GM21786 (cell line): ENCODE data around the gene RXFP1.
A peak's percentile ranks its signal among the peaks of the same experiment; 100 is the strongest.
"Not testable (repeated sequence)": the region's sequence is repeated elsewhere in the genome, so short reads cannot be mapped to it uniquely, and the experiment has no call there.

Source experiments
- ATAC-seq: cut with Tn5 transposase; IDR thresholded peaks from one replicate; pipeline ENCODE4 v1.9.1; 2021; ENCODE audit not compliant: unreplicated experiment

Gene RXFP1

DNA sequence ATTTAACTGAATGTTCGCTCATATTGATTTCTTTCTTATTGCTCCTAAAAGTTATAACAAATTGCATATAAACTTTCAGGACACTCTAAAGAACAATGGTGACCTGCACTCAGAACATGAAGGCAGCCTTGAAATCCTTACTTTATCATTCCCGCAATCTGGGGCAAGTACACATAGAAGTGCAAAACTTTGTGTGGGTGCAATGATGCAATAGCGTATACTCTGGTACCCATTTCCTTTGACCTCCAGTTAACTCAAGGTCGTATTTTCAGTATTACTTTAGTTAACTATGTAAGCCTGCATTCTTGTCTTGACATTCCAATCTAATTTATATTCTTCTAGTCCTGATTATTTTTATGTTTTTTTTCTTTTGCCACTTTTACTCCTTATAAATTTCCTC lies 85.3 kb downstream of the RXFP1 start:
- no peak for ATAC-seq

DNA sequence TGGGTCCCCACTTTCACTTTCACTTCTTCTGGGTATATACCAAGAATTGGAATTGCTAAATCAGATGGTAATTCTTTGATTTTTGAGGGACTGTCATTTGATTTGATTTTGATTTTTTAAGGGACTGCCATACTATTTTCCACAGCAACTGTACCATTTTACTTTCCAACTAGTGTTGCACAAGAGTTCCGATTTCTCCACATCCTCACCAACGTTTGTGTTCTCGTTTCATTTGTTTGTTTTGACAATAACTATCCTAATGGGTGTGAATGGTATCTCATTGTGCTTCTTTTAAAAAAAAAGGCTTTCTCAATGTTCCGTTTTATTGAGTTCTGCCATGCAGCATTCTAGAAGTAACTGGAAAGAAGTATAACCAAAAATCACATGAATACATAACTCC lies 87.4 kb downstream of the RXFP1 start:
- no peak for ATAC-seq

DNA sequence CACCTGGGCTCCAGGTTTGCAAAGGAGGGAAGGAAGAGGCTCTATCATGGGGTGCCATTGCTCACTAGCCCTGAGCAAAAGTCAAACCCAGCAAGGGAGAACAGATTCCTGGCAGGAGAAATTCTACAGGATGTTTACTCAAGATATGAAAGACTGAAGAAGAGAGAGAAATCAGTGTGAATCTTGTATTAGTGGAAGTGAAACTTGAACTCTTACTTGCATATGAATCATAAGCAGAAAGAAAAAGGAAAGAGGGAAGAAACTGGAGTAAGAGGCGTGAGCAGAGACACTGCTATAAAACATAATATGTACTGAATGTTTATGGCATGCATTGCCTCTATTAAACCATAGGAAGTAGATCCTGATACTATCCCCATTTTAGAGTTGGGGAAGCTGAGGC lies 89.1 kb downstream of the RXFP1 start:
- peak; percentile 94 for ATAC-seq

DNA sequence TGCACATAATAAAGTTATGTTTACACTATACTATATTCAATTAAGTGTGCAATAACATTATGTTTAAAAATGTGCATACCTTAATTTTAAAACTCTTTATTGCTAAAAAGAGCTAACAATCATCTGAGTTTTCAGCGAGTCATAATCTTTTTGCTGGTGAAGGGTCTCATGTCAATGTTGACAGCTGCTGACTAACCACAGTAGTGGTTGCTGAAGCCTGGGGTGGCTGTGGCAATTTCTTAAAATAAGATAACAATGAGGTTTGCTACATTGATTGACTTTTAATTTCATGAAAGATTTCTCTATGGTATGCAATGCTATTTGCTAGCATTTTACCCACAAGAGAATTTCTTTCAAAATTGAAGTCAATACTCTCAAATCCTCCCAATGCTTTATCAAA lies 91.4 kb downstream of the RXFP1 start:
- no peak for ATAC-seq

DNA sequence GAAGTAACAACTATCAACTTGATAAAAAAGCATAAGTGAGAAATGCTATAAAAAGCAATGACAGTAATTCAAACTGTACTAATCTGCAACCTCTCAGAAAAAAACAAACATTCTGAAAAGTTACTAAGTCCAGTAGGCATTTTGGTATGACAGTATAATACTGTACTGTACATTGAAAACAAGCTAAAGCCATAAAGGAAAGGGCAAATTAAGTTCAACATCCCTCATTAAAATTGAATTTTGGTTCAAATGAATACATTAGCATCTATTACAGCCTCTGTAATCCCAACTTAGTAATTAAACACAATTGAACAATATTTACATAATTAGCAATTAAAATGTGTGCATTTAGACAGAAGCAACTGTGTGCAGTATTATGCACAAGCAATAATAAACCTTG lies 96.3 kb downstream of the RXFP1 start:
- no peak for ATAC-seq

DNA sequence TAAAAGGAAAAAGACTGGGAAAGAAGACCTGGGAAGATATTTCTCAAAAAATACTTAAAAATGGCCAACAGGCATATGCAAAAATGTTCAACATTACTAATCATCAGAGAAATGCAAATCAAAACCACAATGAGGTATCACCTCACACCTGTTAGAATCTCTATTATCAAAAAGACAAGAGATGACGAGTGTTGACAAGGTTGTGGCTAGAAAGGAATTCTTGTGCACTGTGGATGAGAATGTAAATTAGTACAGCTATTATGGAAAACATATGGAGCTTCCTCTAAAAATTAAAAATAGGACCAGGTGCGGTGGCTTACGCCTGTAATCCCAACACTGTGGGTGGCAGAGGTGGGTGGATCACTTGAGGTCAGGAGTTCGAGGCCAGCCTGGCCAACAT lies 100.0 kb downstream of the RXFP1 start:
- ATAC-seq = no peak

DNA sequence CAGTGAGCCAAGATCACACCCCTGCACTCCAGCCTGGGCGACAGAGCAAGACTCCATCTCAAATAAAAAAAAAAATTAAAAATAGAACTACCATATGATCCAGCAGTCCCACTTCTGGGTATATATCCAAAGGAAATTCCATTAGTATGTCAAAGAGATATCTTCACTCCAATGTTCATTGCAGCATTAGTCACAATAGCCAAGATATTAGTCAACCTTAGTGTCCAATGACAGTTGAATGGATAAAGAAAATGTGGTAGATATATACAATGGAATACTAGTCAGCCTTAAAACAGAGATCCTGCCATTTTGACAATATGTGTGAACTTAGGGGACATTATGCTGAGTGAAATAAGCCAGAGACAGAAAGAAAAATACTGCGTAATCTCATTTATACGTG lies 100.6 kb downstream of the RXFP1 start:
- no peak for ATAC-seq

DNA sequence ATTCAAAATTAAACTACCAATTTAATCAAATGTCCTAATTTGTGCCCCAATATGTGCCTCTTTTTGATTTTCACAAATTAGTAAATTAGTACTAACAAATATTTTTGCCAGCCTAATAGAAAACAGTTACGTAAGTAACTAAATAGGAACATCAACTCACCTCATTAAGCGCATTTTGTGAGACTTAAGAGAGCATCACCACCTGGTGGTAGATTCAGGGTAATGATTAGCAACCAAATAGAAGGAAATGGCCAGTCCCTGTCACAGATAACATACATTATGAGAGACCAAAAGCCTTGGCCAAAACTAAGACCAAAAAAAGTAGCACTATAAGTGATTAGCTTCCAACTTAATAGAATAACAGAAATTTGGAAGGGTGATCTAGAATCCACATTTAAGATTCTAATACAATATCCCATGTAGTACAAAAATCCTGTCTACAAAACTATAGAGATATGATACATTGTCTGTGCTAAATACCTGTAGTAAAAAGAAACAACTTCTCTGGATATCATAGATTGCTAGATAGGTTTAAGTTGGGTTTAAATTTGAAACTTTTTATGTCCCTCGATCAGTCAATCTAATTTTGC lies 103.3 kb downstream of the RXFP1 start:
- peak; percentile 92 for ATAC-seq

DNA sequence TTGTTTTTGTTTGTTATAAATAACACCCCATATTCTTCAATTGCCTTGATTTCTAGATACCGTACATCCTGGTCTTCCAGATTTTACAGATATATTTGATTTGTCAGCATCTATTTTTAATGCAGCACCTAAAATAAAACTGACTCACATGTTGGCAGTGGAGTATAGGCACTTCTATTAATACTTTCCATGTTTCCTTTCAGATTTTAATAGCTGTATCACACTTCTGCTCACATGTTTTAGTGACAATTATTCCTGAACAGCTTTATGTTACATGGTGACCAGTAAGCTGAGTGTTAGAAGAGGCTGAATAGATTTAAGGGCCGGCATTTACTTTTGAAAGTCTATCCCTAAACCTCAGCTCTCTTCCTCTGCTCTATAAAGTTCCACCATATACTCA lies 103.9 kb downstream of the RXFP1 start:
- ATAC-seq = no peak

DNA sequence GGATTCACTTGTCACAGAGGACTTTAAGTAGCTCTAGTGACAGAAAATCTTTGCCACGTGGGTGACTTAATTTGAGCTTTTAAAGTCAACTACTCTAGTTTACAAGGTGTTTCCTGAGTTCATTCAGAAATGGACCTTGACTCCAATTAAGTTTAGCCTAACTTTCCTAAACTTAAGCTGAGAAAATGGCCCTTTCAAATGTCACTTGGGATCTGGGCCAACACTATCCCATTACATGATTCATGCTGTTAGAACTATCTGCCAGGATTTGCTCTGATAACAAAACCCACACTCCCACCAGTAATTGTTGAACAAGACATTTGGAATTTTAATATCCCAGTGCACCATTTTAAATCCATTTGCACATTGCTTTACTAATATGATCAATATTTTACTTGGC lies 109.2 kb downstream of the RXFP1 start:
- ATAC-seq = no peak

DNA sequence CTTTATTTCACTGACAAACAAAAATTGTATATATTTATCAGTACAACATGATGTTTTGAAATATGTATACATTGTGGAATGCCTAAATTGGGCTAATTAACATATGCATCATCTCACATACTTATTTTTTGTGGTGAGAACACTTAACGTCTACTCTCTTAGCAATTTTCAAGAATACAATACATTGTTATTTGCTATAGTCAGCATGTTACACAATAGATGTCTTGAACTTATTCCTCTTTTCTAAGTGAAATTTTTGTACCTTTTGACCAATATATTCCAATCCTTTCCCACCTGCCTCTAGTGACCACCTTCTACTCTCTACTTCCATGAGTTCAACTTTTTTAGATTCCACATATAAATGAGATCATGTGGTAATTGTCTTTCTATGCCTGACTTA lies 114.9 kb downstream of the RXFP1 start:
- ATAC-seq = no peak

DNA sequence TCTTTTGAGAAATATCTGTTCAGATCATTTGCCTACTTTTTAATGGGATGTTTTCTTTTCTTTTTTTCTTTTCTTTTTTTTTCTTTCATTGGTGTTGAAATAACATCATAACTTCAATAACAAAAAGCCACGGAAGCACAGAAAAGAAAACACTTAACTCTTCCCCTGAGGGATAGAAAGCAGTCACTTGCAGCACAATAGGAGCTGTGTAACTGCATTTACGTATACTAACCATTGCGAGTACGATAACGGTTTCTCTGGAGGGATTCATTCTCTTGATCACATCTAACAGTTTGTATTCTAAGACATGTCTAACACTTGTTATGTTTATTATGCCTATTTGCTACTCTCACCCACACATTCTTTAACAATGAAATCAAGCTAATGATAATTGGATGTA lies 122.7 kb downstream of the RXFP1 start:
- ATAC-seq = no peak

DNA sequence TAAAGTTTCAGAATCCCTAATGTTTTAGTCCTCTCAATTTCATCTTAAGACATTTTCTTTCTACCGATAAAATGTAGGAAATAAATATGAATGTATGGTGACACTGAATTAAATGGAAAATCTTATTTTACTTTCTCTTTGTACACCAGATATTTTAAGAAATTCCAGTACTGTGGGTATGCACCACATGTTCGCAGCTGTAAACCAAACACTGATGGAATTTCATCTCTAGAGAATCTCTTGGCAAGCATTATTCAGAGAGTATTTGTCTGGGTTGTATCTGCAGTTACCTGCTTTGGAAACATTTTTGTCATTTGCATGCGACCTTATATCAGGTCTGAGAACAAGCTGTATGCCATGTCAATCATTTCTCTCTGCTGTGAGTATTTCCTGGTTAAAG lies 123.1 kb downstream of the RXFP1 start:
- no peak for ATAC-seq

DNA sequence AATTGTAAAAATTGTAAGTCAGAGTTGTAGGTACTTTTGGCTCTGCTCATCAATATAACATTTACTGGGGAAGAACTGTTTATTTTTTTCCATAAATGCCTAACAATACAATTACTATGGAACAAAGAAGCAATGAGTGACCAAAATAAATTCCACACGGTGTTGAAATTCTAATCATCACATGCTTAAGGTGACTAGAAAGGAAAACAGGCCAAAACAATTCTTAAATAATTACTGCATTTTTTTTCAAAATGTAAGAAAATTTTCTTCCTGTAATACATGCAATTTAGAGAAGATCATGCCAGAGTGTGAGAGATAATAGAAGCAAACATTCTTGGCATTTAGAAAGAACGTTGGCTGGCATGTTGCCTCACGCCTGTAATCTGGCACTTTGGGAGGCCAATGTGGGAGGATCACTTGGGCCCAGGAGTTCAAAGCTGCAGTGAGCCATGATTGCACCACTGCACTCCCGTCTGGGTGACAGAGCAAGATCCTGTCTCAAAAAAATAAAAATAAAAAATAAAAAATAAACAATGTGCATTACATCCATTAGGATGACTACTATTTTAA lies 127.5 kb downstream of the RXFP1 start:
- no peak for ATAC-seq

DNA sequence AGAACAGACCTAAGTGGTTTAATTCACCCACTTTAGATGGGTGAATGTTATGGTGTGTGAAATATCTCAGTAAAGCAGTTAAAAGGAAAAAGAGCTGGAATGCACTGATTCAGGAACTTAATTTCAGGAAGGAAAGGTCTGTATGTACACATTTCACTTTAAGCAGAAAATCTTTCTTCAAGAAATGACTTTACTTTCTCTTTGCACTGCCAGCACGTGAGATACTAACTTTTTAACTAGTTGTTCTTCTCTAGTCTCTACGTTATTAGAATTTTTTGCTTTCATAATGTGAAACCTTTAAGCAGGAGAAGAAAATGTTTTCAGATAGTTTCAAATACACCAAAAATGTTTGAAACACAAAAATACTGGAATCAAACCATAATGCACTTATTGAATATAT lies 131.2 kb downstream of the RXFP1 start:
- ATAC-seq = no peak

DNA sequence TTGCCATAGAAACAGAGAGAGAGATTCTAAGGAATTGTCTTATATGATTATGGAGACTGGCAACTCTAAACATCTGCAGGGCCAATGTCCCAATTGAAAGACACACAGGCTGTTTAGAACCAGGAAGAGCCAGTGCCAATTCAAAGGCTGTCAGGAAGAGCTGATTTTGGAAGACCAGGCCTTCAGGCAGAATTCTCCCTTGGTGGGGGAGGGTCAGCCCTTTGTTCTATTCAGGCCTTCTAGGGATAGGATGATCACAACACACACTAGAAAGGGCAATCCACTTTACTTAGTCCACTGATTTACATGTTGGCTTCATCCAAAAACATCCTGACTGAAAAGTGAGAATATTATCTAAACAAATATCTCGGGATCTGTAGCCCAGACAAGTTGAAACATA lies 134.8 kb downstream of the RXFP1 start:
- no peak for ATAC-seq

DNA sequence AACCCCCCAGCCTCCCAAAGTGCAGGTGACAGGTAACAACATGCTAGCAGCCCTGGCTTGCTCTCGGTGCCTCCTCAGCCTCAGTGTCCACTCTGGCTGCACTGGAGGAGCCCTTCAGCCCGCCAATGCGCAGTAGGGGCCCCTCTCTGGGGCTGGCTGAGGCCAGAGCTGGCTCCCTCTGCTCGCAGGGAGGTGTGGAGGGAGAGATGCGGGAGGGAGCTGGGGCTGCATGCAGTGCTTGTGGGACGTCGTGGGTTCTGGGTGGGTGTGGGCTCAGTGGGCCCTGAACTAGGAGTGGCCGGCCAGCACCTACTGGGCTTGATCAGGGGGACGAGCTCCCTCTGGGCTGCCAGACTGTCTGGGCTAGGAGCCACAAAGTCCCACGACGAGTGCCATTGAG lies 135.6 kb downstream of the RXFP1 start:
- no peak for ATAC-seq

DNA sequence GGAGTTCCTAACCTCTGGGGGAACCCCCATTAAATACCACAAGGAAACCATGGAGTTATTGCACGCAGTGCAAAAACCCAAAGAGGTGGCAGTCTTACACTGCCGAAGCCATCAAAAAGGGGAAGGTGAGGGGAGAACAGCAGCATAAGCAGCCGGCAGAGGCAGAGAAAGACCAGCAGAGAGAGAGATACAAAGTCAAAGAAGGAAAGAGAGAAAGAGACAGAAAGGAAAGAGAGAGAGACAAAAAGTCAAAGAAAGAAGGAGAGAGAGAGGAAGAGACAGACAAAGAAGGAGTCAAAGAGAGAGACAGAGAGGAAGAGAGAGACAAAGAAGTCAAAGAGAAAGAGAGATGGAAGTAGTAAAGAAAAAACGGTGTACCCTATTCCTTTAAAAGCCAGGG lies 141.6 kb downstream of the RXFP1 start:
- not testable (repeated sequence) for ATAC-seq

DNA sequence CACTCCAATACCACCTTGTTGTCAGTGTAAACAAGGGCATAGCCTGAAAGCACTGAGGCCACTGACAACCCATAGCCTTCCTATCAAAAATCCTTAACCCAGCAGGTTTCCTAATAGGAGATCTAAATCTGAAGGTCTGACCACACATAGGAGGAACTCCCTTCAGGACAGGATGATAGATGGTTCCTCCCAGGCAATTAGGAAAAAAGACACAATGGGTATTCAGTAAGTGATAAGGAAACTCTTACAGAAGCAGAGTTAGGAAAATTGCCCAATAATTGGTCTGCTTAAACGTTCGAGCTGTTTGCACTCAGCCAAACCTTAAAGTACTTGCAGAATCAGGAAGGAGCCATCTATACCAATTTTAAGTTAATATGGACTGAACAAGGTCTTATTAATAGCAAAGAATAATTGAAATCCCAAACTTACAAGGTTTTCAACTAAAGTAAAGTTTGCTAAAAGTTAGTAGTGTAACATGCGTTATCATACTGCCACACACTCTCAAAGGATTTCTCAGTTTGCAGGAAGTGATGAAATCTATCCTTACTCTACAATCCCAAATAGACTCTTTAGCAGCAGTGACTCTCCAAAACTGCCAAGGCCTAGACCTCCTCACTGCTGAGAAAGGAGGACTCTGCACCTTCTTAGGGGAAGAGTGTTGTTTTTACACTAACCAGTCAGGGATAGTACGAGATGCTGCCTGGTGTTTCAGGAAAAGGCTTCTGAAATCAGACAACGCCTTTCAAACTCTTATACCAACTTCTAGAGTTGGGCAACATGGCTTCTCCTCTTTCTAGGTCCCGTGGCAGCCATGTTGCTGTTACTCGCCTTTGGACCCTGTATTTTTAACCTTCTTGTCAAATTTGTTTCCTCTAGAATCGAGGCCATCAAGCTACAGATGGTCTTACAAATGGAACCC lies 142.3 kb downstream of the RXFP1 start:
- not testable (repeated sequence) for ATAC-seq

DNA sequence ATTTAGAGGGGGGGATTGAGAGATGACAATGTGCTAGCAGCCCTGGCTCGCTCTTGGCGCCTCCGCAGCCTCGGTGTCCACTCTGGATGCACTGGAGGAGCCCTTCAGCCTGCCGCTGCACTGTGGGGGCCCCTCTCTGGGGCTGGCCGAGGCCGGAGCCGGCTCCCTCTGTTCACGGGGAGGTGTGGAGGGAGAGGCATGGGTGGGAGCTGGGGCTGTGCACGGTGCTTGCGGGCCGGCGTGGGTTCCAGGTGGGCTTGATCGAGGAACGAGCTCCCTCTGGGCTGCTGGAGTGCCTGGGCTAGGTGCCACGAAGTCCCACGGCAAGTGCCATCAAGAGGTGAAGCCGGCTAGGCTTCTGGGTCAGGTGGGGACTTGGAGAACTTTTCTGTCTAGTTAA lies 143.1 kb downstream of the RXFP1 start:
- ATAC-seq = no peak

DNA sequence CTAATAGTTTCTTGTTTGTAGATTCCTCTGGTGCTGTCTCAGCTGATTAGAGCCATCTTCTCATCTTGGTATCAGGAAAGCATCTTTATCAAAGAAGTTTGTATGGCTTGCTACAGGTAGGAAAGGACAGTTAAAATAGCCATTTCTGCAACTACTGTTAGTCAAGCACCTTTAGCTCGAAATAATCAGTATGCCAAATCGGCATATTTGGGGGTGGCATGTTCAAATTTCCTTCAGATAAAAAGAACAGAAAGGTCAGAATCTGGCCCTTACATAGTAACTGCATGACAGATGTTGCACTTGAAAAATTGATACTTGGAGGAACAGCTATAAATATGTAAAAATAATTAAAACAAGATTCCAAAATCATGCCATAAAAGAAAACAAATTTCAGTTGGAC lies 145.2 kb downstream of the RXFP1 start:
- no peak for ATAC-seq

DNA sequence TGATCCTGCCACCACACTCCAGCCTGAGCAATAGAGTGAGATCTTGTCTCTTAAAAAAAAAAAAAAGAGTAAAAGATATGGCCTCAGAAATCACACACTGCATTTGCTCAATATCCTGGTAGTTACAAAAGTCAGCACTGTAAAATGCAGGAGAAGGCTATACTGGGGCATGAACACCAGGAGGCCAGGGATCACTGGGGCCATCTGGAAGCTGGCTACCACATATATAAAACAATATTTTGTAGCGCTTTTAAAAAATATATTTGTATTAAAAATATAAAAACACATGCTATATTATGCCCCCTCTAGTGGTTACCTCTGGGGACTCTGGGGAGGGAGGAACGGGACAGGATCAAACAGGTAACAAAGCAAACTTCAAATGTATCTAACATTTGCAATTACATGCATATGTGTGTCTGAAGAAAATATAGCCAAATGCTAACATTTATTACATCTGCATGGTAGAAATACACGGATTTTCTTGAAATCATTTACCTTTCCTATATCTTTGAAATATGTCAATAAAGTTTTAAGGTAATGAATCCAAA lies 146.0 kb downstream of the RXFP1 start:
- ATAC-seq = no peak
